WTC11 (cell line): ENCODE measurements around the gene METTL3. TPM values are rescaled to one million over a fixed set of nuclear protein-coding genes. Genes with fewer than 3 reads are reported as not detected.

Source experiments
- ATAC-seq: fragments of 200-7000 bp; cut with Tn5 transposase; 2 replicates; pipeline ENCODE4 v1.10.0; 2021; ENCODE audit warnings: mild to moderate bottlenecking, moderate library complexity
- Bru-seq: library from RNA; stranded (reverse); fragments of 400-500 nt; gene quantifications from one replicate; lab custom pipeline; 2021; lab: Mats Ljungman, UMichigan
- CTCF ChIA-PET: fragments of 300-600 bp; sonication (Branson Sonifier 250); formaldehyde crosslinking; loops from one replicate; lab custom pipeline; 2021; ENCODE audit warnings: antibody characterized with exemption; lab: Charles Lee
- POLR2A ChIA-PET: fragments of 350-600 bp; sonication (Branson Sonifier 250); formaldehyde crosslinking; loops from one replicate; lab custom pipeline; 2021; ENCODE audit warnings: antibody characterized with exemption; lab: Charles Lee
- DNase-seq: peaks from one replicate; pipeline ENCODE4 v3.0.0; 2021; ENCODE audit warnings: low spot score
- H3K27ac Mint-ChIP-seq: 2 replicates; pipeline ENCODE4 v1.8.0; 2021; ENCODE audit warnings: mixed read lengths
- H3K27me3 Mint-ChIP-seq: 2 replicates; pipeline ENCODE4 v1.8.0; 2021; ENCODE audit warnings: low read depth, mild to moderate bottlenecking, moderate library complexity, mixed read lengths
- H3K36me3 Mint-ChIP-seq: 2 replicates; pipeline ENCODE4 v1.8.0; 2021; ENCODE audit warnings: mixed read lengths
- H3K4me1 Mint-ChIP-seq: 2 replicates; pipeline ENCODE4 v1.8.0; 2022; ENCODE audit warnings: mixed read lengths
- H3K4me3 Mint-ChIP-seq: 2 replicates; pipeline ENCODE4 v1.8.0; 2021; ENCODE audit warnings: mild to moderate bottlenecking, moderate library complexity, mixed read lengths
- H3K9me3 Mint-ChIP-seq: 2 replicates; pipeline ENCODE4 v1.8.0; 2021; ENCODE audit warnings: mixed read lengths
- AFF4 ChIP-seq: sonication (generic); formaldehyde crosslinking; IDR thresholded peaks from 2 replicates; pipeline ENCODE4 v1.8.1; 2023; ENCODE audit warnings: mild to moderate bottlenecking, missing genetic modification reagents, borderline replicate concordance
- E2F1 ChIP-seq: sonication (generic); formaldehyde crosslinking; IDR thresholded peaks from 2 replicates; pipeline ENCODE4 v1.8.0; 2022; ENCODE audit warnings: mild to moderate bottlenecking, missing genetic modification reagents
- E2F4 ChIP-seq: sonication (generic); formaldehyde crosslinking; IDR thresholded peaks from 2 replicates; pipeline ENCODE4 v1.8.1; 2022; ENCODE audit warnings: low read depth, mild to moderate bottlenecking, moderate library complexity, missing genetic modification reagents, borderline replicate concordance
- ELF4 ChIP-seq: sonication (generic); formaldehyde crosslinking; IDR thresholded peaks from 2 replicates; pipeline ENCODE4 v1.8.1; 2022; ENCODE audit warnings: low read depth, mild to moderate bottlenecking, moderate library complexity, missing genetic modification reagents
- ERG ChIP-seq: fragments of 250-450 bp; sonication (Bioruptor Pico); IDR thresholded peaks from 2 replicates; pipeline ENCODE4 v1.8.0; 2021; ENCODE audit warnings: mild to moderate bottlenecking
- ESRRA ChIP-seq: sonication (generic); formaldehyde crosslinking; IDR thresholded peaks from 2 replicates; pipeline ENCODE4 v1.8.1; 2022; ENCODE audit warnings: mild to moderate bottlenecking, missing genetic modification reagents, borderline replicate concordance
- FOXJ3 ChIP-seq: sonication (generic); formaldehyde crosslinking; IDR thresholded peaks from 2 replicates; pipeline ENCODE4 v1.9.0; 2021; ENCODE audit warnings: missing genetic modification reagents, mild to moderate bottlenecking, borderline replicate concordance
- FOXK1 ChIP-seq: sonication (generic); formaldehyde crosslinking; IDR thresholded peaks from 2 replicates; pipeline ENCODE4 v1.8.0; 2022; ENCODE audit warnings: mild to moderate bottlenecking, moderate library complexity, missing genetic modification reagents
- FOXP1 ChIP-seq: sonication (generic); formaldehyde crosslinking; IDR thresholded peaks from 2 replicates; pipeline ENCODE4 v1.8.0; 2022; ENCODE audit warnings: missing genetic modification reagents, mild to moderate bottlenecking, moderate library complexity, borderline replicate concordance
- GRHL2 ChIP-seq: fragments of 250-450 bp; sonication (Bioruptor Pico); IDR thresholded peaks from 2 replicates; pipeline ENCODE4 v1.8.0; 2022; ENCODE audit warnings: mild to moderate bottlenecking, moderate library complexity; ENCODE audit not compliant: insufficient replicate concordance, severe bottlenecking
- NFATC4 ChIP-seq: fragments of 250-450 bp; sonication (Bioruptor Pico); IDR thresholded peaks from 2 replicates; pipeline ENCODE4 v1.9.0; 2021; ENCODE audit warnings: mild to moderate bottlenecking
- NR3C1 ChIP-seq: sonication (generic); formaldehyde crosslinking; conservative IDR thresholded peaks from 2 replicates; pipeline ENCODE4 v1.8.1; 2023; ENCODE audit warnings: low read depth, mild to moderate bottlenecking, missing genetic modification reagents
- PRRX2 ChIP-seq: fragments of 250-450 bp; sonication (Bioruptor Pico); IDR thresholded peaks from 2 replicates; pipeline ENCODE4 v1.8.0; 2021; ENCODE audit warnings: mild to moderate bottlenecking
- SMAD3 ChIP-seq: sonication (generic); formaldehyde crosslinking; IDR thresholded peaks from 2 replicates; pipeline ENCODE4 v1.8.0; 2022; ENCODE audit warnings: missing genetic modification reagents, mild to moderate bottlenecking, borderline replicate concordance
- ZBTB21 ChIP-seq: sonication (generic); formaldehyde crosslinking; IDR thresholded peaks from 2 replicates; pipeline ENCODE4 v1.8.1; 2023; ENCODE audit warnings: mild to moderate bottlenecking, missing genetic modification reagents, borderline replicate concordance
- ZNF317 ChIP-seq: sonication (generic); formaldehyde crosslinking; IDR thresholded peaks from 2 replicates; pipeline ENCODE4 v1.8.1; 2023; ENCODE audit warnings: low read depth, mild to moderate bottlenecking, moderate library complexity, missing genetic modification reagents, borderline replicate concordance
- ZNF416 ChIP-seq: fragments of 250-450 bp; sonication (Bioruptor Pico); IDR thresholded peaks from 2 replicates; pipeline ENCODE4 v1.9.0; 2021; ENCODE audit warnings: mild to moderate bottlenecking, inconsistent platforms
- long read RNA-seq, 3 experiments: library from RNA in 1 of 3; library from capped mRNA in 1 of 3; library from polyadenylated mRNA in 1 of 3; unstranded in 2 of 3; stranded (forward) in 1 of 3; transcript quantifications; one replicate each; pipeline ENCODE4 v2.0.0, GENCODE V29; 2021
- total RNA-seq: library from RNA; stranded (reverse); gene quantifications from 3 replicates; pipeline ENCODE4 v1.2.3, GENCODE V29; 2021
- TF ChIP-seq, protein P1 (sequence below): sonication (generic); formaldehyde crosslinking; IDR thresholded peaks from 2 replicates; pipeline ENCODE4 v1.8.0; 2023; ENCODE audit warnings: missing genetic modification reagents
- TF ChIP-seq, protein P2 (sequence below): sonication (generic); formaldehyde crosslinking; IDR thresholded peaks from 2 replicates; pipeline ENCODE4 v1.8.1; 2023; ENCODE audit warnings: mild to moderate bottlenecking, missing genetic modification reagents, moderate library complexity
- TF ChIP-seq, protein P3 (sequence below): sonication (generic); formaldehyde crosslinking; IDR thresholded peaks from 2 replicates; pipeline ENCODE4 v1.8.1; 2022; ENCODE audit warnings: mild to moderate bottlenecking, moderate library complexity, missing genetic modification reagents

METTL3 gene
- total RNA-seq (87.2 to 93.2 TPM (median 89.5 TPM) in 3 replicates), Bru-seq, nascent RNA (percentile 97 among the genes with signal in this experiment)
- long read RNA-seq, experiment 1, transcript METTL3-201 (11 exons, 2,015 nt), result major isoform, 153 of 277 reads
- long read RNA-seq, experiment 1, partial matches to known transcripts, result 12 of 277 reads
- long read RNA-seq, experiment 1, other reads (novel, unspliced or antisense), result 105 of 277 reads
- long read RNA-seq, experiment 2, transcript METTL3-201 (11 exons, 2,015 nt), result major isoform, 23 of 65 reads
- long read RNA-seq, experiment 2, partial matches to known transcripts, result 13 of 65 reads
- long read RNA-seq, experiment 2, other reads (novel, unspliced or antisense), result 25 of 65 reads
- long read RNA-seq, experiment 3, transcript METTL3-201 (11 exons, 2,015 nt), result major isoform, 134 of 208 reads
- long read RNA-seq, experiment 3, partial matches to known transcripts, result 5 of 208 reads
- long read RNA-seq, experiment 3, other reads (novel, unspliced or antisense), result 62 of 208 reads

DNA sequence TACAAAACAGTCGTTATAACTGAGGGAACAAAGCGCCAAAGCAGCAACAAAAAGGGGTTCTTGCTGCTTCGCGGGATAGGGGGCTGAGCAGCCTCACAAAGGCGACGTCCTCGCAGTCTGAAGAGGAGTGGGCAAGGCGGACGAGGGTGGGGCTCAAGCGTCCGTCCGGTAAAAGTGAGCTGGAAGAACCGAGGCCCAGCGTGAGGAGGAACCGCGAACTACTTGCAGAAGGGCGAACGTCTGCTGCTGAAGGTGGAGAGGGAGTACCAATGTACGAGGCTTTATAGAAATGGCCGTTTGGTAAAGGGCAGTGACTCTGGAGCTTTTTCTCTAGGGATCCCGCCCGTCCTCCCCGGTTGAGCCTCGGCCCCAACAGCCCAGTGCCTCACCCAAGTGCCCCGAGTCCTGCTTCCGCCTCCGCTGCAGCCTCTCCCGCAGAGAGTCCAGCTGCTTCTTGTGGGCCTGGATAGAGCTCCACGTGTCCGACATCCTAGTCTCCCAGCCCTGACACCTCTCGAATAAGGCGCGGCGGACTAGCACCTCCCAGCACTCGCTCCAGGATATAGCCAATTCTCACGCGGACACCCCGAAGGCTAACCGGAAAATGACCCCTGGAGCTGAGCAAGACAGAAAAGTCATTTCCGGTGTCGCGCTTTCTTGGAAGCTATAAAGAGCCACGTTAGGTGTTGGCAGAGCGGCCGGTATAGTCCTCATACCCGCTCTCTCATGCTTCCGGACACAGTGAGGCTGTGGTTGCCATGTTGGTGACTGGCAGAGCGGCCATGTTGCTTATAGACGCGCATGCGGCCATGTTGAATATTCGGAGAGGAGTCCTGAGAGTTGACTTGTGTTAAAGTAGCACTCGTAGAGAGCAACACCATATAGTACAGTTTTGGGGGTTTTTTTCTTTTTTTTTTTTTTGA lies at the start of gene METTL3:
Gene METTL3 (minus strand): TSS at position 606 of the 923 bp plus-strand sequence. CDS start 117 bp downstream, at position 489.
- ATAC-seq, result peak; percentile 98
- peak; percentile 93 for DNase-seq
- CTCF ChIA-PET, result interaction anchor here (0.6 to 1.9 kb wide), 15 partner anchors 9 to 74 kb away, joined by 3 to 21 read pairs (median 5); partner anchors contain the start of genes CHD8, RAB2B, SALL2 and TOX4
- H3K27me3 Mint-ChIP-seq, result no peaks in the 10 kb centered on the region
- H3K4me3 Mint-ChIP-seq, result peak within 1 kb of the TSS; percentile 96
- POLR2A ChIA-PET, result interaction anchor here (0.6 to 2.9 kb wide), 16 partner anchors 8 to 65 kb away, joined by 3 to 52 read pairs (median 5); partner anchors contain the start of genes CHD8, RAB2B, SALL2 and TOX4
- H3K4me1 Mint-ChIP-seq, result peaks cover 42% of the 10 kb centered on the region
- peaks cover 29% of the 10 kb centered on the region for H3K36me3 Mint-ChIP-seq
- H3K27ac Mint-ChIP-seq, result peak within 1 kb of the TSS; percentile 94
- H3K9me3 Mint-ChIP-seq, result peaks cover 3% of the 10 kb centered on the region; the same call in 1 of the 2 replicates
- TF ChIP-seq, protein P1, sequence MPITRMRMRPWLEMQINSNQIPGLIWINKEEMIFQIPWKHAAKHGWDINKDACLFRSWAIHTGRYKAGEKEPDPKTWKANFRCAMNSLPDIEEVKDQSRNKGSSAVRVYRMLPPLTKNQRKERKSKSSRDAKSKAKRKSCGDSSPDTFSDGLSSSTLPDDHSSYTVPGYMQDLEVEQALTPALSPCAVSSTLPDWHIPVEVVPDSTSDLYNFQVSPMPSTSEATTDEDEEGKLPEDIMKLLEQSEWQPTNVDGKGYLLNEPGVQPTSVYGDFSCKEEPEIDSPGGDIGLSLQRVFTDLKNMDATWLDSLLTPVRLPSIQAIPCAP (CRISPR knock-in tag), result no peak
- no peak for TF ChIP-seq ESRRA
- no peak for TF ChIP-seq E2F1 (CRISPR knock-in tag)
- TF ChIP-seq ERG (CRISPR knock-in tag), result no peak
- TF ChIP-seq FOXP1, result no peak
- TF ChIP-seq ZNF416 (CRISPR knock-in tag), result no peak
- no peak for TF ChIP-seq NR3C1 (CRISPR knock-in tag)
- TF ChIP-seq AFF4, result 0 out of 2 replicates have a peak, but pooled peaks have one; percentile 8
- TF ChIP-seq E2F4 (CRISPR knock-in tag), result no peak
- TF ChIP-seq, protein P2, sequence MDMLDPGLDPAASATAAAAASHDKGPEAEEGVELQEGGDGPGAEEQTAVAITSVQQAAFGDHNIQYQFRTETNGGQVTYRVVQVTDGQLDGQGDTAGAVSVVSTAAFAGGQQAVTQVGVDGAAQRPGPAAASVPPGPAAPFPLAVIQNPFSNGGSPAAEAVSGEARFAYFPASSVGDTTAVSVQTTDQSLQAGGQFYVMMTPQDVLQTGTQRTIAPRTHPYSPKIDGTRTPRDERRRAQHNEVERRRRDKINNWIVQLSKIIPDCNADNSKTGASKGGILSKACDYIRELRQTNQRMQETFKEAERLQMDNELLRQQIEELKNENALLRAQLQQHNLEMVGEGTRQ (CRISPR knock-in tag), result peak; percentile 23; the same call in 1 of the 2 replicates
- TF ChIP-seq SMAD3 (CRISPR knock-in tag), result no peak
- no peak for TF ChIP-seq GRHL2 (CRISPR knock-in tag)
- no peak for TF ChIP-seq ZNF317
- TF ChIP-seq, protein P3, sequence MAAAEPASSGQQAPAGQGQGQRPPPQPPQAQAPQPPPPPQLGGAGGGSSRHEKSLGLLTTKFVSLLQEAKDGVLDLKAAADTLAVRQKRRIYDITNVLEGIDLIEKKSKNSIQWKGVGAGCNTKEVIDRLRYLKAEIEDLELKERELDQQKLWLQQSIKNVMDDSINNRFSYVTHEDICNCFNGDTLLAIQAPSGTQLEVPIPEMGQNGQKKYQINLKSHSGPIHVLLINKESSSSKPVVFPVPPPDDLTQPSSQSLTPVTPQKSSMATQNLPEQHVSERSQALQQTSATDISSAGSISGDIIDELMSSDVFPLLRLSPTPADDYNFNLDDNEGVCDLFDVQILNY (CRISPR knock-in tag), result no peak
- no peak for TF ChIP-seq NFATC4 (CRISPR knock-in tag)
- no peak for TF ChIP-seq FOXJ3 (CRISPR knock-in tag)
- peak; percentile 87 for TF ChIP-seq FOXK1 (CRISPR knock-in tag)
- no peak for TF ChIP-seq PRRX2
- no peak for TF ChIP-seq ELF4
- no peak for TF ChIP-seq ZBTB21 (CRISPR knock-in tag)
